ENCODE data around the gene SUSD1. TPM values are rescaled to one million over a fixed set of nuclear protein-coding genes. Genes with fewer than 3 reads are reported as not detected.

Gene SUSD1
- total and polyA plus RNA-seq, 2 donors (not counting 3 experiments of a cell fraction or from before 2014, with no cell fraction given), result 33.1 to 37.8 TPM

GRCh38 chr9:112091810-112092209 is 83.3 kb downstream of the SUSD1 start:
- intact Hi-C loops (cut with micrococcal nuclease), result loop anchor here (10.0 kb wide), 1 partner anchor 723 kb away; no protein-coding TSS in a partner anchor
- FAIRE-seq (no peak), DNase-seq (ENCODE audit: low read depth, low spot score) (peak; percentile 13)
- no peak overlapping the region for H3K27ac ChIP-seq (ENCODE audit: insufficient read depth, low read depth, low read length)
- no peaks in the 10 kb centered on the region for H3K79me2 ChIP-seq (ENCODE audit: control insufficient read depth, insufficient read depth, low read length)
- H2AFZ ChIP-seq (ENCODE audit: low read depth, low read length), result no peak overlapping the region
- no peaks in the 10 kb centered on the region for H4K20me1 ChIP-seq (replicated peaks; ENCODE audit: control insufficient read depth, extremely low read depth, insufficient read depth, low read length)
- ChIA-PET POLR2A (no interaction called here), CTCF (interaction anchor here (0.8 to 2.4 kb wide), 5 partner anchors 242 to 626 kb away, joined by 3 to 16 read pairs (median 4); partner anchors contain the start of genes HSDL2, INIP and PTBP3)
- no peaks in the 10 kb centered on the region for H3K4me1 ChIP-seq (ENCODE audit: control insufficient read depth, extremely low read depth, insufficient read depth, low read length)
- H3K4me3 ChIP-seq (replicated peaks in 1 of 3; ENCODE audit: insufficient read depth in 1 of 3, low read depth in 1 of 3, low read length in 3 of 3), result no peak overlapping the region
- TF ChIP-seq CTCF (IDR thresholded peaks at IDR 0.05; ENCODE audit: extremely low read depth in 1 of 2, insufficient read depth in 1 of 2, low read depth in 1 of 2, low read length in 2 of 2) (peak in 1 of 2 donors; percentile 15), JUN (IDR thresholded peaks at IDR 0.05; ENCODE audit: borderline replicate concordance, insufficient read depth, insufficient read length, low read depth) (no peak)
- no peak overlapping the region for H3K9ac ChIP-seq (replicated peaks; ENCODE audit: extremely low read depth, insufficient read depth, low read length)
- dilution Hi-C loops (cut with MboI; ENCODE audit: extremely low pct_ligation_motif_present, low sequenced_read_pairs), result no loop called here
- H3K36me3 ChIP-seq (ENCODE audit: control insufficient read depth in 2 of 2, extremely low read depth in 1 of 2, insufficient read depth in 2 of 2, low read length in 2 of 2), result no peaks in the 10 kb centered on the region
- H3K4me2 ChIP-seq (ENCODE audit: insufficient read depth, low read length), result no peak overlapping the region
- no peaks in the 10 kb centered on the region for H3K27me3 ChIP-seq (ENCODE audit: control insufficient read depth in 2 of 2, insufficient read depth in 2 of 2, low read length in 2 of 2)
- no peaks in the 10 kb centered on the region for H3K9me1 ChIP-seq (replicated peaks; ENCODE audit: control insufficient read depth, extremely low read depth, insufficient read depth, low read length)
- no peaks in the 10 kb centered on the region for H3K9me3 ChIP-seq (replicated peaks; ENCODE audit: control insufficient read depth, insufficient read depth, low read length)
- no TSS peak for BruUV-seq (replicated peaks)

- Histone ChIP-seq H3K4me3 (replicated peaks in 1 of 3; ENCODE audit: insufficient read depth in 1 of 3, low read depth in 1 of 3, low read length in 3 of 3) (no peak overlapping the region), H3K36me3 (ENCODE audit: control insufficient read depth in 2 of 2, extremely low read depth in 1 of 2, insufficient read depth in 2 of 2, low read length in 2 of 2) (no peaks in the 10 kb centered on the region), H3K4me2 (ENCODE audit: insufficient read depth, low read length) (no peak overlapping the region), H3K27ac (ENCODE audit: insufficient read depth, low read depth, low read length) (no peak overlapping the region), H4K20me1 (replicated peaks; ENCODE audit: control insufficient read depth, extremely low read depth, insufficient read depth, low read length) (no peaks in the 10 kb centered on the region), H2AFZ (ENCODE audit: low read depth, low read length) (no peak overlapping the region), H3K9ac (replicated peaks; ENCODE audit: extremely low read depth, insufficient read depth, low read length) (no peak overlapping the region), H3K4me1 (ENCODE audit: control insufficient read depth, extremely low read depth, insufficient read depth, low read length) (peaks cover 10% of the 10 kb centered on the region), H3K9me1 (replicated peaks; ENCODE audit: control insufficient read depth, extremely low read depth, insufficient read depth, low read length) (no peaks in the 10 kb centered on the region), H3K79me2 (ENCODE audit: control insufficient read depth, insufficient read depth, low read length) (no peaks in the 10 kb centered on the region), H3K9me3 (replicated peaks; ENCODE audit: control insufficient read depth, insufficient read depth, low read length) (no peaks in the 10 kb centered on the region), H3K27me3 (ENCODE audit: control insufficient read depth in 2 of 2, insufficient read depth in 2 of 2, low read length in 2 of 2) (no peaks in the 10 kb centered on the region)
- DNase-seq (ENCODE audit: low read depth, low spot score), result no peak
- FAIRE-seq, result no peak
- TF ChIP-seq JUN (IDR thresholded peaks at IDR 0.05; ENCODE audit: borderline replicate concordance, insufficient read depth, insufficient read length, low read depth) (no peak), GATA2 (IDR thresholded peaks at IDR 0.05; ENCODE audit: insufficient read depth, insufficient read length, low read depth, low read length) (no peak), MYC (IDR thresholded peaks at IDR 0.05; ENCODE audit: low read depth, low read length) (no peak), MAX (IDR thresholded peaks at IDR 0.05; ENCODE audit: insufficient read depth, insufficient read length) (no peak), POLR2A (IDR thresholded peaks at IDR 0.05; ENCODE audit: low read depth, low read length) (no peak), EZH2 (IDR thresholded peaks at IDR 0.05; ENCODE audit: borderline replicate concordance, low read depth, low read length, severe bottlenecking) (no peak), CTCF (IDR thresholded peaks at IDR 0.05; ENCODE audit: extremely low read depth in 1 of 2, insufficient read depth in 1 of 2, low read depth in 1 of 2, low read length in 2 of 2) (no peak), FOS (IDR thresholded peaks at IDR 0.05; ENCODE audit: borderline replicate concordance, insufficient read depth, low read length) (no peak), POLR2AphosphoS5 (IDR thresholded peaks at IDR 0.05; ENCODE audit: insufficient read depth, low read depth, low read length) (no peak)
- POLR2A ChIA-PET, result no interaction called here
- CTCF ChIA-PET, result interaction anchor here (1.0 to 7.4 kb wide), 7 partner anchors 10 to 815 kb away, joined by 3 to 60 read pairs (median 4); no protein-coding TSS in a partner anchor
- no TSS peak for BruUV-seq (replicated peaks)
- intact Hi-C loops (cut with micrococcal nuclease), result loop anchor here (2.0 to 5.0 kb wide), 2 partner anchors 623 to 705 kb away; no protein-coding TSS in a partner anchor
- dilution Hi-C loops (cut with MboI; ENCODE audit: extremely low pct_ligation_motif_present, low sequenced_read_pairs), result no loop called here
Measured at GRCh38 chr9:112087506-112087905, 87.6 kb downstream of the SUSD1 start.

All from endothelial cell of umbilical vein (primary cell).